Suprapubic skin (tissue), 4 donors: Measurements from ENCODE around the gene ARHGEF17.

Experiments used
- EP300 ChIP-seq: sonication (generic); formaldehyde crosslinking; IDR thresholded peaks from one replicate; pipeline ENCODE4 v1.6.1; 2017; ENCODE audit warnings: antibody characterized with exemption
- POLR2A ChIP-seq, 2 donors: fragments of 450-650 bp; IDR thresholded peaks; one replicate each; pipeline ENCODE4 v1.6.1; 2017; ENCODE audit warnings: antibody characterized with exemption in 2 of 2, mild to moderate bottlenecking in 2 of 2, moderate library complexity in 2 of 2
- POLR2AphosphoS5 ChIP-seq, 3 donors: sonication (generic); formaldehyde crosslinking; IDR thresholded peaks; one replicate each; pipeline ENCODE4 v1.6.1; 2017; ENCODE audit warnings: antibody characterized with exemption in 3 of 3
- TF ChIP-seq, protein P1 (sequence below), 2 donors: fragments of 200-600 bp in 1 of 2; fragments of 450-650 bp in 1 of 2; sonication (generic) in 1 of 2; IDR thresholded peaks; one replicate each; pipeline ENCODE4 v1.5.1; 2016 to 2019; ENCODE audit warnings: antibody characterized with exemption in 2 of 2, mild to moderate bottlenecking in 1 of 2, moderate library complexity in 1 of 2

DNA sequence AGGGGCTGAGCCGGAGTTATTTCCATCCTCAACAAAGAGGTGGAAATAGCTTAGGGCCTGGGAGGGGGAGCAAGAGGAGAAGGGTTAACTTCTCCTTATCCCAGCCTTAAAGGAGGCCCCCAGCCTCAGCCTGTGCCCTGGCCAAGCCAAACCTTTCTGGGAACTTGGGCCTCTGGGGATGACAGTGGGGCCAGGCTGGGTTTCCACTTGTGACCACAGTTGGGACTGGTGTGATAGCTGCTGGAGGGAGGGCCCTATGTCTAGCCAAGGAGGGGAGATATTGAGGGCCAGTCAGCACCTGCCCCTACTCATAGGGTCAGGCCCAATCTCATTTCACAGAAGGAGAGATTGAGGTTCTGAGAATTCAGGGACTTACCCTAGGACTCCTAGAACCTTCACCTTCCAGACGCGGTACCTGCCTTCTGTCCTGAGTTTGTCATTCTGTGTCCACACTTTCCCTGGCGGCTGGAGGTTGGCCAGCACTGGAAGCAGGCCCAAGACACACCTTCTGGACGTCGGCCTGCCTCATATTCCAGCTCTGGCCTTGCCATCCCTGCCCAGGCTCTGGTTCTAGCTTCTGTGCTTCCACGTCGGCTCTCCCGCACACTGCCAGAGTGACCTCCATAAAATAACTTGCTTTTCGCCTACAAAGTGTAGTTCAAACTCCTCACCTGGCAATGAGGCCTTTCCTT, 71.3 kb downstream of the ARHGEF17 start:
- TF ChIP-seq, protein P1, sequence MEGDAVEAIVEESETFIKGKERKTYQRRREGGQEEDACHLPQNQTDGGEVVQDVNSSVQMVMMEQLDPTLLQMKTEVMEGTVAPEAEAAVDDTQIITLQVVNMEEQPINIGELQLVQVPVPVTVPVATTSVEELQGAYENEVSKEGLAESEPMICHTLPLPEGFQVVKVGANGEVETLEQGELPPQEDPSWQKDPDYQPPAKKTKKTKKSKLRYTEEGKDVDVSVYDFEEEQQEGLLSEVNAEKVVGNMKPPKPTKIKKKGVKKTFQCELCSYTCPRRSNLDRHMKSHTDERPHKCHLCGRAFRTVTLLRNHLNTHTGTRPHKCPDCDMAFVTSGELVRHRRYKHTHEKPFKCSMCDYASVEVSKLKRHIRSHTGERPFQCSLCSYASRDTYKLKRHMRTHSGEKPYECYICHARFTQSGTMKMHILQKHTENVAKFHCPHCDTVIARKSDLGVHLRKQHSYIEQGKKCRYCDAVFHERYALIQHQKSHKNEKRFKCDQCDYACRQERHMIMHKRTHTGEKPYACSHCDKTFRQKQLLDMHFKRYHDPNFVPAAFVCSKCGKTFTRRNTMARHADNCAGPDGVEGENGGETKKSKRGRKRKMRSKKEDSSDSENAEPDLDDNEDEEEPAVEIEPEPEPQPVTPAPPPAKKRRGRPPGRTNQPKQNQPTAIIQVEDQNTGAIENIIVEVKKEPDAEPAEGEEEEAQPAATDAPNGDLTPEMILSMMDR (IDR thresholded peaks at IDR 0.05): no peak
- TF ChIP-seq POLR2A (IDR thresholded peaks at IDR 0.05): no peak
- TF ChIP-seq POLR2AphosphoS5 (IDR thresholded peaks at IDR 0.05): no peak
- no peak for TF ChIP-seq EP300
